ENCODE results near the gene C19orf38.

The C19orf38 gene

GRCh38 chr19:10896851-10897526 lies 48.8 kb downstream of the C19orf38 start:
- no peak overlapping the region for H3K4me2 ChIP-seq (ENCODE audit: low read depth, low read length, poor library complexity, severe bottlenecking)
- H3K27me3 ChIP-seq (ENCODE audit: insufficient read depth, low read length, poor library complexity, severe bottlenecking): no peaks in the 10 kb centered on the region
- no peaks in the 10 kb centered on the region for H3K9me2 ChIP-seq (replicated peaks; ENCODE audit: low read depth, low read length)
- H3K4me3 ChIP-seq (ENCODE audit: low read length, poor library complexity, severe bottlenecking): no peak overlapping the region
- no peak overlapping the region for H3K9ac ChIP-seq (ENCODE audit: low read depth, low read length, poor library complexity, severe bottlenecking)
- no peaks in the 10 kb centered on the region for H3K9me3 ChIP-seq (ENCODE audit: insufficient read depth, low read depth, low read length)
- H3F3A ChIP-seq (ENCODE audit: low read depth): no peaks in the 10 kb centered on the region
- no peaks in the 10 kb centered on the region for H3K36me3 ChIP-seq (ENCODE audit: insufficient read depth, low read length)
- no peak overlapping the region for H2AFZ ChIP-seq (ENCODE audit: low read length)
- H4K20me1 ChIP-seq (ENCODE audit: insufficient read depth, low read length, poor library complexity, severe bottlenecking): peaks cover 9% of the 10 kb centered on the region
- H3K4me1 ChIP-seq (ENCODE audit: insufficient read depth, low read length, poor library complexity, severe bottlenecking): no peaks in the 10 kb centered on the region
- TF ChIP-seq CTCF (conservative IDR thresholded peaks at IDR 0.05; ENCODE audit: low read length) (no peak), EZH2phosphoT487 (IDR thresholded peaks at IDR 0.05; ENCODE audit: borderline replicate concordance) (no peak)
- peaks cover 22% of the 10 kb centered on the region; the same call in 1 of the 2 replicates for H3K79me2 ChIP-seq (ENCODE audit: insufficient read depth, low read length)

- H3K9me3 ChIP-seq (ENCODE audit: insufficient read depth, low read depth, low read length): no peaks in the 10 kb centered on the region
- no peak overlapping the region for H3K4me2 ChIP-seq (ENCODE audit: low read depth, low read length, poor library complexity, severe bottlenecking)
- H2AFZ ChIP-seq (ENCODE audit: low read length): no peak overlapping the region
- H4K20me1 ChIP-seq (ENCODE audit: insufficient read depth, low read length, poor library complexity, severe bottlenecking): peaks cover 9% of the 10 kb centered on the region
- no peaks in the 10 kb centered on the region for H3K36me3 ChIP-seq (ENCODE audit: insufficient read depth, low read length)
- peaks cover 19% of the 10 kb centered on the region; the same call in 1 of the 2 replicates for H3K79me2 ChIP-seq (ENCODE audit: insufficient read depth, low read length)
- H3K27me3 ChIP-seq (ENCODE audit: insufficient read depth, low read length, poor library complexity, severe bottlenecking): no peaks in the 10 kb centered on the region
- no peaks in the 10 kb centered on the region for H3F3A ChIP-seq (ENCODE audit: low read depth)
- H3K9me2 ChIP-seq (replicated peaks; ENCODE audit: low read depth, low read length): no peaks in the 10 kb centered on the region
- H3K9ac ChIP-seq (ENCODE audit: low read depth, low read length, poor library complexity, severe bottlenecking): no peak overlapping the region
- TF ChIP-seq EZH2phosphoT487 (IDR thresholded peaks at IDR 0.05; ENCODE audit: borderline replicate concordance): no peak
- no peak overlapping the region for H3K4me3 ChIP-seq (ENCODE audit: low read length, poor library complexity, severe bottlenecking)
- no peaks in the 10 kb centered on the region for H3K4me1 ChIP-seq (ENCODE audit: insufficient read depth, low read length, poor library complexity, severe bottlenecking)
Measured at GRCh38 chr19:10898633-10899032, 50.4 kb downstream of the C19orf38 start.

GRCh38 chr19:10899151-10899653 lies 51.0 kb downstream of the C19orf38 start:
- Histone ChIP-seq H3K9ac (ENCODE audit: low read depth, low read length, poor library complexity, severe bottlenecking) (no peak overlapping the region), H3F3A (ENCODE audit: low read depth) (no peaks in the 10 kb centered on the region), H3K9me2 (replicated peaks; ENCODE audit: low read depth, low read length) (no peaks in the 10 kb centered on the region), H3K27me3 (ENCODE audit: insufficient read depth, low read length, poor library complexity, severe bottlenecking) (no peaks in the 10 kb centered on the region), H3K4me1 (ENCODE audit: insufficient read depth, low read length, poor library complexity, severe bottlenecking) (no peaks in the 10 kb centered on the region), H3K4me2 (ENCODE audit: low read depth, low read length, poor library complexity, severe bottlenecking) (no peak overlapping the region), H3K79me2 (ENCODE audit: insufficient read depth, low read length) (peaks cover 15% of the 10 kb centered on the region; the same call in 1 of the 2 replicates), H3K4me3 (ENCODE audit: low read length, poor library complexity, severe bottlenecking) (no peak overlapping the region), H2AFZ (ENCODE audit: low read length) (no peak overlapping the region), H4K20me1 (ENCODE audit: insufficient read depth, low read length, poor library complexity, severe bottlenecking) (peaks cover 7% of the 10 kb centered on the region), H3K9me3 (ENCODE audit: insufficient read depth, low read depth, low read length) (no peaks in the 10 kb centered on the region), H3K36me3 (ENCODE audit: insufficient read depth, low read length) (no peaks in the 10 kb centered on the region)
- TF ChIP-seq EZH2phosphoT487 (IDR thresholded peaks at IDR 0.05; ENCODE audit: borderline replicate concordance) (no peak), CTCF (conservative IDR thresholded peaks at IDR 0.05; ENCODE audit: low read length) (no peak)

Measured in Loucy (cell line).